ENCODE results near the gene WDR88. TPM values are rescaled to one million over a fixed set of nuclear protein-coding genes. Genes with fewer than 3 reads are reported as not detected.

Gene WDR88
- total RNA-seq, 1 donor from 2014 or later = not detected

DNA sequence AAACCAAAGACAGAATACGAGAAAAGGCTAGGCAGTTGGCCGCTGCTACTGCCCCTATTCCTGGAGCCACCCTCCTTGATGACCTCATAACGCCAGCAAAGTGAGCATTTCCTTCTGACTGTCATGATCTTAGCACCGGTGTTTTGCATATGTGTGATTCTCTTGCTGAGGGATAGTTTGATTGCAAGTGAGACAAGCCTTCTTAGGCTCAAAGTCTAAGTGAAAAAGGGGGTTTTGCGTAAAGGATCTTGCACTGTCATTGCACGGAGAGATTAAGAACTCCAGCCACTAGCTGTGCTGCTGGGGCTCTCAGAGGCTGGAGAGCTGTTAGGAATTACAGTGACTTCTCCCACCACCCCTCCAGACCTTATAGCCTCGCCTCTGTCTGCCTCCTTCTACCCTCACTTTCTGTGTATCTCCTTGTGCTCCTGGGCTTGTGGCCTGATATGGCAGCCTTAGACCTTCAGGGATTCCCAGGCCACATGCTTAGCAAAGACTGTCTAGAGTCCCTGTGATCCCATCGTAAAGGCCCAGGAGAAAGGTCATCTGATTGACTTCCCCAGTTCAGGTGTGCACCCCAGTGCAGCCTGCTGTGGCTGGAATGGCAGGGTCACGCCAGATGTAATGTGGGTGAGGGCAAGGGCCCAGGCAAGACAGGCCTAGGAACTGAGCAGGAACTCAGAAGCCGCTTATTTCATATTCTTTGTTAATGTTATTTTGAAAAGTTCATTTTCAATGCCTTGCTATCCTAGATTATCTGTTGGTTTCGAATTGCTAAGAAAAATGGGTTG, 38.3 kb upstream of the WDR88 start:
- Mint-ChIP-seq H3K9me3 (ENCODE audit: unreplicated experiment) (no peaks in the 10 kb centered on the region), H3K27me3 (ENCODE audit: low read depth, unreplicated experiment) (no peaks in the 10 kb centered on the region), H3K4me3 (ENCODE audit: unreplicated experiment) (no peak overlapping the region), H3K4me1 (ENCODE audit: low read depth, unreplicated experiment) (no peaks in the 10 kb centered on the region), H3K27ac (ENCODE audit: unreplicated experiment) (no peak overlapping the region), H3K36me3 (ENCODE audit: low read depth, unreplicated experiment) (peaks cover 20% of the 10 kb centered on the region)
- Histone ChIP-seq H2AFZ (ENCODE audit: low read depth, low read length) (no peak overlapping the region), H3K27ac (ENCODE audit: low read depth, low read length) (no peak overlapping the region), H3K9ac (ENCODE audit: low read length) (no peak overlapping the region), H3K4me2 (ENCODE audit: low read length) (no peak overlapping the region), H3K79me2 (ENCODE audit: insufficient read depth, low read length) (no peaks in the 10 kb centered on the region), H3K36me3 (ENCODE audit: insufficient read depth, low read length) (peaks cover 26% of the 10 kb centered on the region), H3K9me3 (ENCODE audit: insufficient read depth, low read depth, low read length) (no peaks in the 10 kb centered on the region), H3K27me3 (ENCODE audit: insufficient read depth, low read length) (no peaks in the 10 kb centered on the region), H4K20me1 (ENCODE audit: insufficient read depth, low read length) (no peaks in the 10 kb centered on the region), H3K4me1 (ENCODE audit: insufficient read depth, low read length) (no peaks in the 10 kb centered on the region), H3K4me3 (ENCODE audit: insufficient read depth, low read depth, low read length) (no peak overlapping the region)
- DNase-seq (ENCODE audit: low read depth) (no peak), FAIRE-seq (no peak)
- TF ChIP-seq EZH2 (IDR thresholded peaks at IDR 0.05; ENCODE audit: insufficient read depth, low read length) = no peak
- TF ChIP-seq, protein P1, sequence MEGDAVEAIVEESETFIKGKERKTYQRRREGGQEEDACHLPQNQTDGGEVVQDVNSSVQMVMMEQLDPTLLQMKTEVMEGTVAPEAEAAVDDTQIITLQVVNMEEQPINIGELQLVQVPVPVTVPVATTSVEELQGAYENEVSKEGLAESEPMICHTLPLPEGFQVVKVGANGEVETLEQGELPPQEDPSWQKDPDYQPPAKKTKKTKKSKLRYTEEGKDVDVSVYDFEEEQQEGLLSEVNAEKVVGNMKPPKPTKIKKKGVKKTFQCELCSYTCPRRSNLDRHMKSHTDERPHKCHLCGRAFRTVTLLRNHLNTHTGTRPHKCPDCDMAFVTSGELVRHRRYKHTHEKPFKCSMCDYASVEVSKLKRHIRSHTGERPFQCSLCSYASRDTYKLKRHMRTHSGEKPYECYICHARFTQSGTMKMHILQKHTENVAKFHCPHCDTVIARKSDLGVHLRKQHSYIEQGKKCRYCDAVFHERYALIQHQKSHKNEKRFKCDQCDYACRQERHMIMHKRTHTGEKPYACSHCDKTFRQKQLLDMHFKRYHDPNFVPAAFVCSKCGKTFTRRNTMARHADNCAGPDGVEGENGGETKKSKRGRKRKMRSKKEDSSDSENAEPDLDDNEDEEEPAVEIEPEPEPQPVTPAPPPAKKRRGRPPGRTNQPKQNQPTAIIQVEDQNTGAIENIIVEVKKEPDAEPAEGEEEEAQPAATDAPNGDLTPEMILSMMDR (IDR thresholded peaks at IDR 0.05; ENCODE audit: insufficient read depth, low read depth, low read length) = no peak

DNA sequence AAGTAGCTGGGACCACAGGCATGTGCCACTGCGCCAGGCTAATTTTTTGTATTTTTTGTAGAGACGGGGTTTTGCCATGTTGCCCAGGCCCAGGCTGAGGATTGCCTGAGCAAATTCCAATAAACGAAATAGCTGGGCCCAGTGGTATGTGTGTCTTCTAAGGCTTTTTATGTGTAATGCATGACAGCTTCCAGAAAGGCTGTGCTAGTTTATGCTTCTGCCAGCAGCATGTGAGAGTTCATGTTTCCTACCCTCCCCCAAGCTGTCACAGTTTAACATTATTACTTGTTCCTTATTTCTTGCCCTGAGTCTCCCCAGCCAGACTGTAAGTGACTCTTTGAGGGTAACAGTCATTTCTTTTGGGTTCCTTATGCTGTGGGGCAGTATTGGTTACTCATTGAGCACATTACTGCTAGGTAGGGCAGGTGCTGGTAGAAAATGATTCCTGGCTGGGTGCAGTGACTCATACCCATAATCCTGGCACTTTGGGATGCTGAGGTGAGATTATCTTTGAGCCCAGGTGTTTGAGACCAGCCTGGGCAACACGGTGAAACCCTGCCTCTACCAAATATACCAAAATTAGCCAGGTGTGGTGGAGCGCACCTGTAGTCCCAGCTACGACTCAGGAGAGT, 37.4 kb upstream of the WDR88 start:
- no peak overlapping the region for H3K27ac ChIP-seq (ENCODE audit: low read depth, low read length)
- H3K27me3 Mint-ChIP-seq (ENCODE audit: low read depth, unreplicated experiment) = no peaks in the 10 kb centered on the region
- FAIRE-seq (no peak), DNase-seq (ENCODE audit: low read depth) (no peak)
- no peaks in the 10 kb centered on the region for H3K4me1 Mint-ChIP-seq (ENCODE audit: low read depth, unreplicated experiment)
- H2AFZ ChIP-seq (ENCODE audit: low read depth, low read length) = no peak overlapping the region
- H3K9ac ChIP-seq (ENCODE audit: low read length) = no peak overlapping the region
- H3K4me3 Mint-ChIP-seq (ENCODE audit: unreplicated experiment) = no peak overlapping the region
- no peaks in the 10 kb centered on the region for H4K20me1 ChIP-seq (ENCODE audit: insufficient read depth, low read length)
- H3K4me2 ChIP-seq (ENCODE audit: low read length) = no peak overlapping the region
- peaks cover 20% of the 10 kb centered on the region for H3K36me3 Mint-ChIP-seq (ENCODE audit: low read depth, unreplicated experiment)
- no peak overlapping the region for H3K4me3 ChIP-seq (ENCODE audit: insufficient read depth, low read depth, low read length)
- no peak overlapping the region for H3K27ac Mint-ChIP-seq (ENCODE audit: unreplicated experiment)
- no peaks in the 10 kb centered on the region for H3K9me3 ChIP-seq (ENCODE audit: insufficient read depth, low read depth, low read length)
- H3K27me3 ChIP-seq (ENCODE audit: insufficient read depth, low read length) = no peaks in the 10 kb centered on the region
- H3K36me3 ChIP-seq (ENCODE audit: insufficient read depth, low read length) = peaks cover 26% of the 10 kb centered on the region
- H3K9me3 Mint-ChIP-seq (ENCODE audit: unreplicated experiment) = no peaks in the 10 kb centered on the region
- H3K4me1 ChIP-seq (ENCODE audit: insufficient read depth, low read length) = no peaks in the 10 kb centered on the region
- no peak for TF ChIP-seq EZH2 (IDR thresholded peaks at IDR 0.05; ENCODE audit: insufficient read depth, low read length)
- TF ChIP-seq, protein P1 (IDR thresholded peaks at IDR 0.05; ENCODE audit: insufficient read depth, low read depth, low read length) = no peak
- no peaks in the 10 kb centered on the region for H3K79me2 ChIP-seq (ENCODE audit: insufficient read depth, low read length)

DNA sequence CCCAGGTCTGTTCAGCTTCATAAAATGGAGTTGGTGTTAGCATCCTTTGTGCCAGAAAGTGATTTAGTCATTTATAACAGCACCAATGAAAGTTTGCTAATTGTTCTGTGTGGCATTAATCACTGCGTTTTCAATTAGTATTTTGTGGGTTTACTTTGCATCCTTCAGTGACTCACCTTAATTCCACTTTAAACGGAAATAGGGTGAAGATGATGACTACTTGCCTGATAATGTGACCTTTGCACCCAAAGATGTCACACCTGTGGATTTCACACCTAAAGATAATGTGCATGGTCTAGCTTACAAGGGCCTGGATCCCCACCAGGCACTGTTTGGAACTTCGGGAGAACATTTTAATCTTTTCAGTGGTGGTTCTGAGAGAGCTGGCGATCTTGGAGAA, 35.9 kb upstream of the WDR88 start:
- Histone ChIP-seq H3K4me3 (ENCODE audit: insufficient read depth, low read depth, low read length) (no peak overlapping the region), H3K4me2 (ENCODE audit: low read length) (no peak overlapping the region), H3K9ac (ENCODE audit: low read length) (no peak overlapping the region), H3K27ac (ENCODE audit: low read depth, low read length) (no peak overlapping the region), H3K27me3 (ENCODE audit: insufficient read depth, low read length) (no peaks in the 10 kb centered on the region), H3K4me1 (ENCODE audit: insufficient read depth, low read length) (no peaks in the 10 kb centered on the region), H3K79me2 (ENCODE audit: insufficient read depth, low read length) (no peaks in the 10 kb centered on the region), H2AFZ (ENCODE audit: low read depth, low read length) (no peak overlapping the region), H3K9me3 (ENCODE audit: insufficient read depth, low read depth, low read length) (no peaks in the 10 kb centered on the region), H3K36me3 (ENCODE audit: insufficient read depth, low read length) (peaks cover 23% of the 10 kb centered on the region), H4K20me1 (ENCODE audit: insufficient read depth, low read length) (no peaks in the 10 kb centered on the region)
- TF ChIP-seq EZH2 (IDR thresholded peaks at IDR 0.05; ENCODE audit: insufficient read depth, low read length) = no peak
- TF ChIP-seq, protein P1 (IDR thresholded peaks at IDR 0.05; ENCODE audit: insufficient read depth, low read depth, low read length) = no peak
- DNase-seq (ENCODE audit: low read depth) (no peak), FAIRE-seq (no peak)
- Mint-ChIP-seq H3K9me3 (ENCODE audit: unreplicated experiment) (no peaks in the 10 kb centered on the region), H3K4me3 (ENCODE audit: unreplicated experiment) (no peak overlapping the region), H3K36me3 (ENCODE audit: low read depth, unreplicated experiment) (peaks cover 16% of the 10 kb centered on the region), H3K27me3 (ENCODE audit: low read depth, unreplicated experiment) (no peaks in the 10 kb centered on the region), H3K4me1 (ENCODE audit: low read depth, unreplicated experiment) (no peaks in the 10 kb centered on the region), H3K27ac (ENCODE audit: unreplicated experiment) (no peak overlapping the region)

All from astrocyte (in vitro differentiated cells and primary cell).